Sigmoid colon (tissue), 7 donors: ENCODE measurements around the gene DCC. TPM values are rescaled to one million over a fixed set of nuclear protein-coding genes. Genes with fewer than 3 reads are reported as not detected.

Experiments
- DNase-seq: peaks from one replicate; pipeline ENCODE4 v3.0.0-alpha.2; 2019
- H3K27ac ChIP-seq, 4 donors: fragments of 200-600 bp; sonication (generic); one replicate each; pipeline ENCODE4 v1.5.1; 2016 to 2019; ENCODE audit warnings: mild to moderate bottlenecking in 1 of 4
- H3K27me3 ChIP-seq, 3 donors: fragments of 200-600 bp; sonication (generic); one replicate each; pipeline ENCODE4 v1.5.1; 2019; ENCODE audit warnings: mild to moderate bottlenecking in 1 of 3
- H3K36me3 ChIP-seq, 4 donors: fragments of 200-600 bp; sonication (generic); one replicate each; pipeline ENCODE4 v1.5.1; 2016 to 2019
- H3K4me1 ChIP-seq, 4 donors: fragments of 200-600 bp; sonication (generic); one replicate each; pipeline ENCODE4 v1.5.1; 2017 to 2019
- H3K4me3 ChIP-seq, 4 donors: fragments of 200-600 bp; sonication (generic); one replicate each; pipeline ENCODE4 v1.5.1; 2017 to 2019; ENCODE audit warnings: mild to moderate bottlenecking in 2 of 4, moderate library complexity in 1 of 4
- H3K9me3 ChIP-seq, 4 donors: fragments of 200-600 bp in 3 of 4; sonication (generic) in 3 of 4; one replicate each; pipeline versions ENCODE4 v1.5.1 to v1.6.1; 2013 to 2019
- CTCF ChIP-seq, 4 experiments: fragments of 450-650 bp in 3 of 4; fragments of 200-600 bp in 1 of 4; IDR thresholded peaks; one replicate each; pipeline ENCODE4 v1.5.1; 2016 to 2019; ENCODE audit warnings: antibody characterized with exemption in 4 of 4, mild to moderate bottlenecking in 3 of 4, moderate library complexity in 2 of 4
- EP300 ChIP-seq, 4 donors: sonication (generic); formaldehyde crosslinking; IDR thresholded peaks; one replicate each; pipeline ENCODE4 v1.6.1; 2017; ENCODE audit warnings: antibody characterized with exemption in 4 of 4
- POLR2A ChIP-seq, 2 donors: fragments of 450-650 bp; IDR thresholded peaks; one replicate each; pipeline ENCODE4 v1.6.1; 2016; ENCODE audit warnings: antibody characterized with exemption in 2 of 2, mild to moderate bottlenecking in 2 of 2, moderate library complexity in 2 of 2
- POLR2AphosphoS5 ChIP-seq, 4 donors: sonication (generic); formaldehyde crosslinking; IDR thresholded peaks; one replicate each; pipeline ENCODE4 v1.6.1; 2017; ENCODE audit warnings: antibody characterized with exemption in 4 of 4
- WGBS, 2 donors: extraction: QIAGEN DNeasy Blood & Tissue Kit; methylation state at CpG; one replicate each; pipeline ENCODE4 v1.1.7; 2013; 5-methylcytosine and 5-hydroxymethylcytosine counted together
- intact Hi-C: fragments of 100-400 bp; cut with DNase I; formaldehyde crosslinking; loops from one replicate; pipeline ENCODE4 v1.15.1; 2023
- polyA plus RNA-seq, 3 donors: library from polyadenylated mRNA; stranded (reverse); fragments of 200-250 nt; gene quantifications; one replicate each; pipeline ENCODE4 v1.2.3, GENCODE V29; 2013
- total RNA-seq, 4 donors: library from RNA; depleted of rRNA; stranded (reverse); fragments of >200 nt; gene quantifications; one replicate each; pipeline ENCODE4 v1.1.0, GENCODE V29; 2016
- donor health status: healthy with polysubstance abuse.
- donor health status: Bipolar disorder and iron deficiency.
- donor health status: healthy.

The DCC gene
- total RNA-seq (under 1 TPM; 0.16 to 0.83 (median 0.59) TPM), polyA plus RNA-seq (under 1 TPM in 1 of 3 donors, not detected in 2; 0.04 TPM)

- intact Hi-C loops, result loop anchor here (5.0 kb wide), 1 partner anchor 562 kb away; no protein-coding TSS in a partner anchor
- Histone ChIP-seq H3K27ac (no peak within 1 kb of the TSS), H3K27me3 (peaks cover 0 to 63% (median 24%) of the 10 kb centered on the region in 3 donors), H3K9me3 (no peaks in the 10 kb centered on the region), H3K4me3 (peak within 1 kb of the TSS; percentile 19 to 44 (median 42)), H3K36me3 (no peaks in the 10 kb centered on the region), H3K4me1 (peaks cover 0 to 29% (median 19%) of the 10 kb centered on the region in 4 donors)
- TF ChIP-seq POLR2A (IDR thresholded peaks at IDR 0.05) (no peak), CTCF (IDR thresholded peaks at IDR 0.05) (peak; percentile 16 to 47 (median 30))
- DNase-seq, result no peak
- 3 to 4% methylated on average over 27 of the region's 27 CpGs for WGBS, 2 donors
Measured at GRCh38 chr18:52339891-52340371, at the start of gene DCC. Gene DCC, plus strand, starts transcription at chr18:52340197. Its CDS starts 591 bp downstream, at chr18:52340788.

GRCh38 chr18:52310651-52311050 lies 29.3 kb upstream of the DCC start:
- Histone ChIP-seq H3K36me3 (no peaks in the 10 kb centered on the region), H3K9me3 (no peaks in the 10 kb centered on the region), H3K27me3 (no peaks in the 10 kb centered on the region), H3K4me3 (no peak overlapping the region), H3K27ac (no peak overlapping the region), H3K4me1 (no peaks in the 10 kb centered on the region)
- no peak for DNase-seq
- intact Hi-C loops, result no loop called here
- TF ChIP-seq CTCF (IDR thresholded peaks at IDR 0.05) (no peak), POLR2A (IDR thresholded peaks at IDR 0.05) (no peak), POLR2AphosphoS5 (IDR thresholded peaks at IDR 0.05) (no peak), EP300 (IDR thresholded peaks at IDR 0.05) (no peak)
- 61 to 67% methylated on average over 2 of the region's 2 CpGs for WGBS, 2 donors

GRCh38 chr18:52311331-52311730 lies 28.7 kb upstream of the DCC start:
- TF ChIP-seq POLR2A (IDR thresholded peaks at IDR 0.05) (no peak), EP300 (IDR thresholded peaks at IDR 0.05) (no peak), POLR2AphosphoS5 (IDR thresholded peaks at IDR 0.05) (no peak), CTCF (IDR thresholded peaks at IDR 0.05) (no peak)
- H3K36me3 ChIP-seq, result no peaks in the 10 kb centered on the region
- no peaks in the 10 kb centered on the region for H3K27me3 ChIP-seq
- H3K27ac ChIP-seq, result no peak overlapping the region
- 82% methylated on average over 2 of the region's 2 CpGs for WGBS, 2 donors
- H3K4me3 ChIP-seq, result no peak overlapping the region
- H3K9me3 ChIP-seq, result no peaks in the 10 kb centered on the region
- intact Hi-C loops, result no loop called here
- H3K4me1 ChIP-seq, result no peaks in the 10 kb centered on the region
- DNase-seq, result no peak

GRCh38 chr18:52312346-52312745 lies 27.7 kb upstream of the DCC start:
- Histone ChIP-seq H3K27ac (no peak overlapping the region), H3K4me3 (no peak overlapping the region), H3K9me3 (no peaks in the 10 kb centered on the region), H3K4me1 (no peaks in the 10 kb centered on the region), H3K36me3 (no peaks in the 10 kb centered on the region), H3K27me3 (no peaks in the 10 kb centered on the region)
- TF ChIP-seq EP300 (IDR thresholded peaks at IDR 0.05) (no peak), CTCF (IDR thresholded peaks at IDR 0.05) (no peak), POLR2AphosphoS5 (IDR thresholded peaks at IDR 0.05) (no peak), POLR2A (IDR thresholded peaks at IDR 0.05) (no peak)
- intact Hi-C loops, result no loop called here
- DNase-seq, result no peak

- DNase-seq, result no peak
- H3K36me3 ChIP-seq, result no peaks in the 10 kb centered on the region
- TF ChIP-seq POLR2A (IDR thresholded peaks at IDR 0.05) (no peak), EP300 (IDR thresholded peaks at IDR 0.05) (no peak), CTCF (IDR thresholded peaks at IDR 0.05) (no peak), POLR2AphosphoS5 (IDR thresholded peaks at IDR 0.05) (no peak)
- no peak overlapping the region for H3K27ac ChIP-seq
- intact Hi-C loops, result no loop called here
- H3K4me3 ChIP-seq, result no peak overlapping the region
- H3K4me1 ChIP-seq, result no peaks in the 10 kb centered on the region
- H3K27me3 ChIP-seq, result no peaks in the 10 kb centered on the region
- H3K9me3 ChIP-seq, result no peaks in the 10 kb centered on the region
- WGBS, 2 donors, result 13 to 56% methylated on average over 2 of the region's 2 CpGs
Measured at GRCh38 chr18:52313213-52313612, 26.8 kb upstream of the DCC start.
